ENCODE measurements around the gene UTP18. TPM values are rescaled to one million over a fixed set of nuclear protein-coding genes. Genes with fewer than 3 reads are reported as not detected.
"Not testable (repeated sequence)": the region's sequence is repeated elsewhere in the genome, so short reads cannot be mapped to it uniquely, and the experiment has no call there.

The UTP18 gene
- total RNA-seq, 6 donors from 2014 or later = 18.9 to 40.0 (median 33.3) TPM

DNA sequence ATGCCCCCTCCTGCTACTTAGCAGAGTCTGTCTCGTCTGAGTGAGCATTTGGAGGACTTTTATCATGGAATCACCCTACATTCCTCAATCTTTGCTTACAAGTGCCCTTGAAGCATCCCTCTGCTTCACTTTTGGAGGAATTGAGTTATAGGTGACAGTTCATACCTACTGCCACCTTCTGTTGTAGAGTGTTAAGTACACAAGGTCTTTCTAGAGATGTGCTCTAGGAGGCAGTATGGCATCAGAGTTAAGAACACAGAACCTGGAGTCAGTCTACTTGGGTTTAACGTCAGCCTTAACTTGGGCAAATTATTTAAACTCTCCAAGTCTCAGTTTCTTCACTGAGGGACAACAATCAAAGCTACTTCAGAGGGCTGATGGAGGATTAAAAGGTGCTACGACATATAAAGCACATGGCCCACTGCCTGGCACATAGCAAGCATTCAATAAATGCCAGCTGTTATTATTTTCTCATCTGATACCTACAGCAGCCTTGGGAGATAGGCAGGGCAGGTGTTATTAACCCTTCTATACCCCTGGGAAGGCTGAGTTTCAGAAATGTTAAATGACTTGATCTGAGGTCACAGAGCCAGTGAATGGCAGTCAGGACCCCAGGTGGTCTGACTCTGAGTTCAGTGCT, 62.2 kb downstream of the UTP18 start:
- no peak for ATAC-seq (ENCODE audit: low FRiP score in 2 of 2)
- Histone ChIP-seq H3K27me3 (no peaks in the 10 kb centered on the region), H3K4me1 (no peaks in the 10 kb centered on the region), H3K9me3 (peaks cover 0 to 11% (median 4%) of the 10 kb centered on the region in 4 donors), H3K27ac (no peak overlapping the region), H3K4me3 (no peak overlapping the region), H3K36me3 (no peaks in the 10 kb centered on the region)
- DNase-seq = no peak
- no peak for TF ChIP-seq POLR2AphosphoS5 (IDR thresholded peaks at IDR 0.05)
- TF ChIP-seq, protein P1, sequence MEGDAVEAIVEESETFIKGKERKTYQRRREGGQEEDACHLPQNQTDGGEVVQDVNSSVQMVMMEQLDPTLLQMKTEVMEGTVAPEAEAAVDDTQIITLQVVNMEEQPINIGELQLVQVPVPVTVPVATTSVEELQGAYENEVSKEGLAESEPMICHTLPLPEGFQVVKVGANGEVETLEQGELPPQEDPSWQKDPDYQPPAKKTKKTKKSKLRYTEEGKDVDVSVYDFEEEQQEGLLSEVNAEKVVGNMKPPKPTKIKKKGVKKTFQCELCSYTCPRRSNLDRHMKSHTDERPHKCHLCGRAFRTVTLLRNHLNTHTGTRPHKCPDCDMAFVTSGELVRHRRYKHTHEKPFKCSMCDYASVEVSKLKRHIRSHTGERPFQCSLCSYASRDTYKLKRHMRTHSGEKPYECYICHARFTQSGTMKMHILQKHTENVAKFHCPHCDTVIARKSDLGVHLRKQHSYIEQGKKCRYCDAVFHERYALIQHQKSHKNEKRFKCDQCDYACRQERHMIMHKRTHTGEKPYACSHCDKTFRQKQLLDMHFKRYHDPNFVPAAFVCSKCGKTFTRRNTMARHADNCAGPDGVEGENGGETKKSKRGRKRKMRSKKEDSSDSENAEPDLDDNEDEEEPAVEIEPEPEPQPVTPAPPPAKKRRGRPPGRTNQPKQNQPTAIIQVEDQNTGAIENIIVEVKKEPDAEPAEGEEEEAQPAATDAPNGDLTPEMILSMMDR (IDR thresholded peaks at IDR 0.05) = peak in 1 of 6 experiments; percentile 15
- 23 to 32% methylated on average over 3 of the region's 3 CpGs for WGBS, 2 donors

GRCh38 chr17:51325471-51325870, 65.1 kb downstream of the UTP18 start:
- WGBS, 2 donors = 86 to 94% methylated on average over 7 of the region's 7 CpGs
- H3K36me3 ChIP-seq = no peaks in the 10 kb centered on the region
- no peak overlapping the region for H3K27ac ChIP-seq
- no peaks in the 10 kb centered on the region for H3K9me3 ChIP-seq
- DNase-seq (no peak), ATAC-seq (ENCODE audit: low FRiP score in 2 of 2) (no peak)
- H3K4me3 ChIP-seq = no peak overlapping the region
- H3K27me3 ChIP-seq = no peaks in the 10 kb centered on the region
- TF ChIP-seq POLR2AphosphoS5 (IDR thresholded peaks at IDR 0.05) (no peak), POLR2A (IDR thresholded peaks at IDR 0.05) (no peak), EP300 (IDR thresholded peaks at IDR 0.05) (no peak)
- TF ChIP-seq, protein P1 (IDR thresholded peaks at IDR 0.05) = no peak
- no peaks in the 10 kb centered on the region for H3K4me1 ChIP-seq

- not testable (repeated sequence) for H3K27ac ChIP-seq; ATAC-seq (ENCODE audit: low FRiP score in 2 of 2); H3K27me3 ChIP-seq; H3K9me3 ChIP-seq; H3K4me3 ChIP-seq; H3K4me1 ChIP-seq; DNase-seq; H3K36me3 ChIP-seq
- WGBS, 2 donors = 48 to 55% methylated on average over 6 to 7 of the region's 7 CpGs
These were observed 70.6 kb downstream of the UTP18 start for GRCh38 chr17:51330861-51331503.

GRCh38 chr17:51335006-51335590, 74.8 kb downstream of the UTP18 start:
- no peaks in the 10 kb centered on the region for H3K36me3 ChIP-seq
- 88 to 91% methylated on average over 3 of the region's 3 CpGs for WGBS, 2 donors
- no peaks in the 10 kb centered on the region for H3K9me3 ChIP-seq
- H3K4me1 ChIP-seq = no peaks in the 10 kb centered on the region
- TF ChIP-seq, protein P1 (IDR thresholded peaks at IDR 0.05) = no peak
- TF ChIP-seq EP300 (IDR thresholded peaks at IDR 0.05) (no peak), POLR2A (IDR thresholded peaks at IDR 0.05) (no peak), POLR2AphosphoS5 (IDR thresholded peaks at IDR 0.05) (no peak)
- H3K27me3 ChIP-seq = no peaks in the 10 kb centered on the region
- no peak overlapping the region for H3K4me3 ChIP-seq
- DNase-seq (no peak), ATAC-seq (ENCODE audit: low FRiP score in 2 of 2) (no peak)
- no peak overlapping the region for H3K27ac ChIP-seq

- no peaks in the 10 kb centered on the region for H3K36me3 ChIP-seq
- DNase-seq = no peak
- ATAC-seq (ENCODE audit: low FRiP score in 2 of 2) = no peak
- H3K27ac ChIP-seq = no peak overlapping the region
- H3K4me3 ChIP-seq = no peak overlapping the region
- TF ChIP-seq EP300 (IDR thresholded peaks at IDR 0.05) (no peak), POLR2AphosphoS5 (IDR thresholded peaks at IDR 0.05) (no peak), POLR2A (IDR thresholded peaks at IDR 0.05) (no peak)
- TF ChIP-seq, protein P1 (IDR thresholded peaks at IDR 0.05) = no peak
- H3K27me3 ChIP-seq = no peaks in the 10 kb centered on the region
- no peaks in the 10 kb centered on the region for H3K9me3 ChIP-seq
- 75 to 80% methylated on average over 5 of the region's 5 CpGs for WGBS, 2 donors
- no peaks in the 10 kb centered on the region for H3K4me1 ChIP-seq
These were observed 75.8 kb downstream of the UTP18 start for GRCh38 chr17:51335883-51336822.
